ENCODE results near the gene RGS2. TPM values are rescaled to one million over a fixed set of nuclear protein-coding genes. Genes with fewer than 3 reads are reported as not detected.

Gene RGS2
- total RNA-seq, 1 donor from 2014 or later, result 12.1 TPM

- Mint-ChIP-seq H3K27ac (no peak overlapping the region), H3K36me3 (ENCODE audit: low read depth) (no peaks in the 10 kb centered on the region)
- intact Hi-C loops (cut with micrococcal nuclease), result no loop called here
Measured at GRCh38 chr1:192849442-192849841, 40.6 kb downstream of the RGS2 start.

DNA sequence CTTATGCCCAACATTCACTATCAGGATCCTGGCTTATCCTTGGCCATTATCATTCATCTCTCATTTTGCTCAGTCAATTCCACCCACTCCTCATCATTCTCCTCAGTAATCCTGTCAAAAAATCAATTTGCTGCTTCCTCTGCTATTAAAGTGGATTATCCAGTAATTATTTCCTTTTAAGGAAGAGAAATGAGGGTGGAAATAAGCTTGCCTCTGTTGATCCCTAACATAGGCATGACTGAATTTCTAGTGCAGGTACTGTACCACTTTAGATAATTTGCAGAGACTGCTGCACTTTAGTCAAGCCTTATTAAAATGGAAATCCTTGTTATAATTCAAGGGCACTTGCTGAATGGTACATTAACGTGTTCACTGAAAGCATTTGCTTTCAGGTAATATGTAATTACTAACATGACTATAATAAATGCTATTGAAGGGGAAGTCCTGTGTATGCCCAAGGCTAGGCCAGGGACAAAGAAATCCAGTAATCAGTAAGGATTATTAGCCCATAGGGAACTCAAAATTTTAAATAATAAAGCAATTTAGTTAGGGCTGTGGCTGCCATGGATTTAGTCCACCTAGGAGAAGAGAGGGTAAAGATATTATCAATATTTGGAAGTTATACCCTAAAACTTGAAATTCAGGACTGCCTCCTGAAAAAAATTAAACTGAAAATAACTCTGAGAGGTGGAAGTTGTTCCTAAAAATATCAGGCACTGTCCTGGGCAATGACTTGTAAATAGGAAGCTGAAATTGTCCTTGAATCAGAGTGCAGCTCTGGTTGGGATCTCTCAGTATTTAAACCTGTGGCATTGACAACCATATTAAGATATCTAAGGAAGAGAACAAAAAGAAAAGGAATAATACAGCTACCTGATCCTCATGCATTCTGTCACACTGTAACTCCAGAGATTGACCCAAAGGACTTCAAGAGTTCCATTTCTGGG is 43.4 kb downstream of the RGS2 start:
- H3K36me3 Mint-ChIP-seq (ENCODE audit: low read depth), result no peaks in the 10 kb centered on the region
- DNase-seq (ENCODE audit: low spot score), result no peak
- peaks cover 8% of the 10 kb centered on the region for H3K27me3 Mint-ChIP-seq (ENCODE audit: insufficient read depth)
- intact Hi-C loops (cut with micrococcal nuclease), result no loop called here
- no peaks in the 10 kb centered on the region for H3K4me1 Mint-ChIP-seq (ENCODE audit: low read depth)
- H3K4me3 Mint-ChIP-seq, result no peak overlapping the region
- no peak overlapping the region for H3K27ac Mint-ChIP-seq
- no peaks in the 10 kb centered on the region for H3K9me3 Mint-ChIP-seq

More at GRCh38 chr1:192849442-192849841, 40.6 kb downstream of the RGS2 start:
- no peak overlapping the region for H3K4me3 Mint-ChIP-seq
- no peaks in the 10 kb centered on the region for H3K9me3 Mint-ChIP-seq
- H3K27me3 Mint-ChIP-seq (ENCODE audit: insufficient read depth), result peaks cover 16% of the 10 kb centered on the region
- no peaks in the 10 kb centered on the region for H3K4me1 Mint-ChIP-seq (ENCODE audit: low read depth)
- DNase-seq (ENCODE audit: low spot score), result no peak

DNA sequence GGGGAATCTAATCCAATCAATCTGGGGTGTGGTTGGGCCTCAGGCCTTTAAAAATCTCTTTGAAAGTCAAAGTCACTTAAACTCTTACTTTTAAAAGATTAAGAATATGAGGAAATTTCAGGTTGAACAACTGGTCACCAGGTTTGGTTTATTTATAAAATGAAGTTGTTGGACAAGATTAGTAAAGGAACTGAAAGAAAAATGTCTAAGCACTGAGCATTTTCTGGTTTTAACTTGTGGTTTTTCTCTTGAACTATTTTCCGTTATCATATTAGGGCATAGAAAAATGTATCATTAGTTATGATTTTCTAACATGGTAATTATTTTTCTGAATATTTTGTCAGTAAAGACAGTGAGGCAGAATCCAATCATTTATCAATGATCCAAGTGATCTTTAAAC is 49.6 kb downstream of the RGS2 start:
- intact Hi-C loops (cut with micrococcal nuclease), result no loop called here
- Mint-ChIP-seq H3K27me3 (ENCODE audit: insufficient read depth) (no peaks in the 10 kb centered on the region), H3K4me1 (ENCODE audit: low read depth) (peaks cover 6% of the 10 kb centered on the region), H3K27ac (no peak overlapping the region), H3K4me3 (no peak overlapping the region), H3K9me3 (no peaks in the 10 kb centered on the region), H3K36me3 (ENCODE audit: low read depth) (no peaks in the 10 kb centered on the region)
- no peak for DNase-seq (ENCODE audit: low spot score)

DNA sequence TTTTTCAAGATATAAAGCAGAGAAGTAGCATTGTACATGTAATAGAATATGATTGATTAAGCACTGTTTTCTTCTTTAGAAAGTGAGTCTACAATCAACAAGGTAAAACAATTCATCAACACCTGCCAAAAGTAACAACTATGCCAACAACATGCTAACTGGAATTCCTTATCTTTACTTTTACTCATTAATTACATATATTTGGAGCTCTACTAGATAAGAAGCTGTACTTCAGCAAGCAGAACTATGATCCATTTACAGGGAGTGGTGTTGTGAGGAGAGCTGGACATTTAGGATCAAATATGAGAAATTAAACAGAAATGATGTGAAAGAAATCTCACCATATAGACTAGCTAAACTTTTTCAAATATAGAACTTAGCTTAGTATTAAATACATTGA is 51.0 kb downstream of the RGS2 start:
- no peak overlapping the region for H3K4me3 Mint-ChIP-seq
- H3K27ac Mint-ChIP-seq, result no peak overlapping the region
- intact Hi-C loops (cut with micrococcal nuclease), result no loop called here
- no peaks in the 10 kb centered on the region for H3K9me3 Mint-ChIP-seq
- DNase-seq (ENCODE audit: low spot score), result no peak
- H3K36me3 Mint-ChIP-seq (ENCODE audit: low read depth), result no peaks in the 10 kb centered on the region
- no peaks in the 10 kb centered on the region for H3K27me3 Mint-ChIP-seq (ENCODE audit: insufficient read depth)
- peaks cover 6% of the 10 kb centered on the region for H3K4me1 Mint-ChIP-seq (ENCODE audit: low read depth)

DNA sequence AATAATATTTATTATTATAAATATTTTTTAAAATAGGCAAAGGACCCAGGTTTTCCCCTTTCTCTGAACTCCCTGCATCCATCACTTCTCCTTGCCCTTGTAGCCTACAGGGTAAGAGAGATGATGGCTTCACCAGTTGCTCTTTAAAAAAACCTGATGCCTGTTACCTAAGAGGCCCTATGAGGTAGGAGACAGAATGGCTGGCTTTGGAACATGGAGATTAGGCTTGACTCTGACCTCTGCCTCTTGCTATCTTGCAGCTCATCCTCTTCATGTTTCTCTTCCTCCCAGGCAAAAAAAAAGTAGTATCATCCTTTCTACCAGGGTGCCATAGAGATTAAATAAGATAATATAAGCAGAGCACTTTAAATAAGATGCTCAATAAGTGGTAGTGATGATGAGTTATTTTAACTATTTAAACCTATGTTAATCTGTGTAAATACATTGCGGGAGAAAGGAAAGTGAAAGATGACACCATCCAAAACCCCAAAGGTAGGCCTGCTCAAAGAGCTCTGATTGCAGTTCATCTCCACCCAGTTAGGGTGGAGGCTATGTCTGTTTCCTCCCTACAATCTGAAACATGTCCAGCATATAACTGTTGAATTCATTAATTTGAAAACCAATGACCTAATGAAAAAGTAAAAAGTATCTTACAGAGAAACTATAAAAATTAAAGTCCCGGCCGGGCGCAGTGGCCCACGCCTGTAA is 51.8 kb downstream of the RGS2 start:
- no peak overlapping the region for H3K27ac Mint-ChIP-seq
- peaks cover 6% of the 10 kb centered on the region for H3K4me1 Mint-ChIP-seq (ENCODE audit: low read depth)
- no peaks in the 10 kb centered on the region for H3K36me3 Mint-ChIP-seq (ENCODE audit: low read depth)
- intact Hi-C loops (cut with micrococcal nuclease), result no loop called here
- H3K9me3 Mint-ChIP-seq, result no peaks in the 10 kb centered on the region
- no peak for DNase-seq (ENCODE audit: low spot score)
- peaks cover 2% of the 10 kb centered on the region for H3K27me3 Mint-ChIP-seq (ENCODE audit: insufficient read depth)
- no peak overlapping the region for H3K4me3 Mint-ChIP-seq

DNA sequence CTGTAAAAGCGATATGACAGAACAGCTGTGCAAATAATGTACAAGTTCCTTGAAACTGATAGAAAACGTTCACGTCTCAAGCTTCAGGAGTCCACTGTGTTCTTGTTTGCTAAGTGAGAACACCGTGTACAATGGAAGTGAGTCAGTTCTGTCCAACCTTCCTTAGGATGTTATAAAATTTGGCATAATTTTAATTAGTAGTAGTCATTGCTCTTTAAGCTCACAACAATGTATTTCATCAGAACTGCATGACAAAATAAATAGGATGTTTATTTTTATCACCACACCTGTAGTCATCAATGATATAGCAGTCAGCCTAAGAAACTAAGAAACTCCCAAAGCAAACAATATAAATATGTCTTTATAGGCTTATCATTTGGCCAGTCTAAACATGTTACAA is 53.0 kb downstream of the RGS2 start:
- Mint-ChIP-seq H3K27ac (no peak overlapping the region), H3K4me3 (no peak overlapping the region), H3K9me3 (no peaks in the 10 kb centered on the region), H3K36me3 (ENCODE audit: low read depth) (no peaks in the 10 kb centered on the region), H3K4me1 (ENCODE audit: low read depth) (peaks cover 6% of the 10 kb centered on the region), H3K27me3 (ENCODE audit: insufficient read depth) (peaks cover 2% of the 10 kb centered on the region)
- no peak for DNase-seq (ENCODE audit: low spot score)
- intact Hi-C loops (cut with micrococcal nuclease), result no loop called here

Other genes with a start within 250 kb of the RGS2 start
- 11.8 and 12.0 TPM in 2 replicates for gene RGS1, start 233.3 kb upstream of the RGS2 start, total RNA-seq
- not detected in 2 replicates for gene RGS13, start 172.9 kb upstream of the RGS2 start, total RNA-seq

Data from activated T-helper 1 cell treated with anti-CD3 and anti-CD28 coated beads, Interleukin-12 subunit alpha, Interleukin-12 subunit beta, Interleukin-2, Interleukin-4 antibody, amounts not matched to agents 30 ng/mL and 10 ng/mL and 1 ng/mL, durations not matched to agents 14 hours and 24 hours and 36 hours (primary cell).